ENCODE data around the gene NECAB2. TPM values are rescaled to one million over a fixed set of nuclear protein-coding genes. Genes with fewer than 3 reads are reported as not detected.

NECAB2 gene
- total and polyA plus RNA-seq, 2 experiments from 2014 or later, result 1.6 to 5.1 TPM

- TF ChIP-seq REST (IDR thresholded peaks at IDR 0.05; ENCODE audit: unreplicated experiment), result no peak
- TF ChIP-seq ZNF331 (CRISPR knock-in tag; IDR thresholded peaks at IDR 0.05; ENCODE audit: low read depth), result no peak
- TF ChIP-seq POLR2AphosphoS5 (IDR thresholded peaks at IDR 0.05; ENCODE audit: low read depth), result no peak
- TF ChIP-seq EZH2 (IDR thresholded peaks at IDR 0.05; ENCODE audit: low read depth, unreplicated experiment), result no peak
Observed at GRCh38 chr16:83937922-83938885, 29.8 kb upstream of the NECAB2 start (continued).

- Histone ChIP-seq H3K36me3 (ENCODE audit: insufficient read depth) (no peaks in the 10 kb centered on the region), H3K27me3 (ENCODE audit: insufficient read depth) (no peaks in the 10 kb centered on the region), H3K27ac (ENCODE audit: low read depth) (no peak overlapping the region), H3K4me1 (ENCODE audit: insufficient read depth) (no peaks in the 10 kb centered on the region), H2AFZ (no peak overlapping the region), H4K20me1 (replicated peaks; ENCODE audit: insufficient read depth) (no peaks in the 10 kb centered on the region; the same call in 1 of the 2 replicates), H3K4me2 (no peak overlapping the region), H3F3A (replicated peaks; ENCODE audit: low read depth) (no peaks in the 10 kb centered on the region), H3K79me2 (replicated peaks; ENCODE audit: insufficient read depth) (no peaks in the 10 kb centered on the region), H3K4me3 (no peak overlapping the region), H3K9me2 (ENCODE audit: insufficient read depth) (no peaks in the 10 kb centered on the region)
- no peak for DNase-seq (ENCODE audit: low spot score)
- Mint-ChIP-seq H3K4me1 (peaks cover 12% of the 10 kb centered on the region), H3K36me3 (ENCODE audit: low read depth) (no peaks in the 10 kb centered on the region; the same call in 2 of the 3 replicates), H3K27ac (no peak overlapping the region), H3K9me3 (no peaks in the 10 kb centered on the region), H3K27me3 (ENCODE audit: insufficient read depth, low read depth, poor library complexity) (peaks cover 24% of the 10 kb centered on the region), H3K4me3 (no peak overlapping the region)
- ATAC-seq, result peak; percentile 12; the same call in 2 of the 3 replicates
- TF ChIP-seq REST (IDR thresholded peaks at IDR 0.05; ENCODE audit: unreplicated experiment) (no peak), ZNF114 (CRISPR knock-in tag; IDR thresholded peaks at IDR 0.05) (no peak), EZH2 (IDR thresholded peaks at IDR 0.05; ENCODE audit: low read depth, unreplicated experiment) (no peak), ZNF331 (CRISPR knock-in tag; IDR thresholded peaks at IDR 0.05; ENCODE audit: low read depth) (no peak), EZH2phosphoT487 (IDR thresholded peaks at IDR 0.05; ENCODE audit: unreplicated experiment) (no peak)
- TF ChIP-seq, protein P1, sequence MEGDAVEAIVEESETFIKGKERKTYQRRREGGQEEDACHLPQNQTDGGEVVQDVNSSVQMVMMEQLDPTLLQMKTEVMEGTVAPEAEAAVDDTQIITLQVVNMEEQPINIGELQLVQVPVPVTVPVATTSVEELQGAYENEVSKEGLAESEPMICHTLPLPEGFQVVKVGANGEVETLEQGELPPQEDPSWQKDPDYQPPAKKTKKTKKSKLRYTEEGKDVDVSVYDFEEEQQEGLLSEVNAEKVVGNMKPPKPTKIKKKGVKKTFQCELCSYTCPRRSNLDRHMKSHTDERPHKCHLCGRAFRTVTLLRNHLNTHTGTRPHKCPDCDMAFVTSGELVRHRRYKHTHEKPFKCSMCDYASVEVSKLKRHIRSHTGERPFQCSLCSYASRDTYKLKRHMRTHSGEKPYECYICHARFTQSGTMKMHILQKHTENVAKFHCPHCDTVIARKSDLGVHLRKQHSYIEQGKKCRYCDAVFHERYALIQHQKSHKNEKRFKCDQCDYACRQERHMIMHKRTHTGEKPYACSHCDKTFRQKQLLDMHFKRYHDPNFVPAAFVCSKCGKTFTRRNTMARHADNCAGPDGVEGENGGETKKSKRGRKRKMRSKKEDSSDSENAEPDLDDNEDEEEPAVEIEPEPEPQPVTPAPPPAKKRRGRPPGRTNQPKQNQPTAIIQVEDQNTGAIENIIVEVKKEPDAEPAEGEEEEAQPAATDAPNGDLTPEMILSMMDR (conservative IDR thresholded peaks at IDR 0.05; ENCODE audit: low read depth in 2 of 2), result no peak
Observed at GRCh38 chr16:83939266-83939855, 28.7 kb upstream of the NECAB2 start.

All from GM23338 (cell line).